Left hindlimb (tissue), 1 donor: ENCODE data around the gene BMP5.
A peak's percentile ranks its signal among the peaks of the same experiment; 100 is the strongest.

ENCODE experiments used
- DNase-seq: peaks from one replicate; pipeline ENCODE4 v3.0.0-alpha.2; 2018

BMP5 gene

GRCh38 chr6:55870181-55870813 lies 5.1 kb downstream of the BMP5 start:
- DNase-seq = no peak

- DNase-seq = no peak
Measured at GRCh38 chr6:55869674-55870073, 5.7 kb downstream of the BMP5 start.

GRCh38 chr6:55868771-55869479 lies 6.5 kb downstream of the BMP5 start:
- DNase-seq = peak; percentile 31

GRCh38 chr6:55868176-55868575 lies 7.2 kb downstream of the BMP5 start:
- no peak for DNase-seq

GRCh38 chr6:55866128-55866527 lies 9.3 kb downstream of the BMP5 start:
- DNase-seq = no peak

GRCh38 chr6:55853008-55854001 lies 22.1 kb downstream of the BMP5 start:
- DNase-seq = no peak

GRCh38 chr6:55841341-55841740 lies 34.0 kb downstream of the BMP5 start:
- DNase-seq = no peak

- DNase-seq = no peak
Measured at GRCh38 chr6:55839080-55839479, 36.3 kb downstream of the BMP5 start.

- no peak for DNase-seq
Measured at GRCh38 chr6:55836945-55837344, 38.4 kb downstream of the BMP5 start.

GRCh38 chr6:55836481-55836880 lies 38.9 kb downstream of the BMP5 start:
- no peak for DNase-seq

GRCh38 chr6:55835220-55835619 lies 40.2 kb downstream of the BMP5 start:
- DNase-seq = no peak

GRCh38 chr6:55833284-55833683 lies 42.1 kb downstream of the BMP5 start:
- DNase-seq = no peak

GRCh38 chr6:55827818-55828522 lies 47.4 kb downstream of the BMP5 start:
- DNase-seq = no peak

GRCh38 chr6:55826941-55827340 lies 48.4 kb downstream of the BMP5 start:
- DNase-seq = no peak

- DNase-seq = no peak
Measured at GRCh38 chr6:55825402-55826051, 49.9 kb downstream of the BMP5 start.

GRCh38 chr6:55822815-55823214 lies 52.6 kb downstream of the BMP5 start:
- DNase-seq = no peak

GRCh38 chr6:55822005-55822404 lies 53.4 kb downstream of the BMP5 start:
- no peak for DNase-seq

GRCh38 chr6:55820696-55821095 lies 54.7 kb downstream of the BMP5 start:
- no peak for DNase-seq

- DNase-seq = no peak
Measured at GRCh38 chr6:55819811-55820210, 55.6 kb downstream of the BMP5 start.

- DNase-seq = no peak
Measured at GRCh38 chr6:55818482-55818881, 56.9 kb downstream of the BMP5 start.

GRCh38 chr6:55812509-55812908 lies 62.9 kb downstream of the BMP5 start:
- no peak for DNase-seq

GRCh38 chr6:55811074-55811473 lies 64.3 kb downstream of the BMP5 start:
- DNase-seq = no peak
